Endodermal cell (in vitro differentiated cells): ENCODE data around the gene ALCAM. TPM values are rescaled to one million over a fixed set of nuclear protein-coding genes. Genes with fewer than 3 reads are reported as not detected.

Experiments
- DNase-seq: peaks from one replicate; pipeline ENCODE4 v3.0.0-alpha.2; 2017
- H3K27ac ChIP-seq: 2 replicates; pipeline ENCODE4 v1.5.1; 2013; ENCODE audit warnings: mild to moderate bottlenecking, low read depth, low read length, moderate library complexity
- H3K27me3 ChIP-seq: 2 replicates; pipeline ENCODE4 v1.6.1; 2013; ENCODE audit warnings: mild to moderate bottlenecking, low read length, moderate library complexity; ENCODE audit not compliant: insufficient read depth, control insufficient read depth, poor library complexity, severe bottlenecking
- H3K36me3 ChIP-seq: 2 replicates; pipeline ENCODE4 v1.7.0; 2013; ENCODE audit warnings: mild to moderate bottlenecking, low read length, moderate library complexity; ENCODE audit not compliant: control insufficient read depth, insufficient read depth
- H3K4me1 ChIP-seq: one replicate; pipeline ENCODE4 v1.7.0; 2013; ENCODE audit warnings: low read length; ENCODE audit not compliant: control insufficient read depth, insufficient read depth
- H3K4me3 ChIP-seq: 2 replicates; pipeline ENCODE4 v1.5.1; 2013; ENCODE audit warnings: mild to moderate bottlenecking, low read length, moderate library complexity
- H3K9ac ChIP-seq: 2 replicates; pipeline ENCODE4 v1.6.1; 2013; ENCODE audit warnings: mild to moderate bottlenecking, low read length, moderate library complexity; ENCODE audit not compliant: poor library complexity, severe bottlenecking; ENCODE audit errors: extremely low read depth
- H3K9me3 ChIP-seq: 2 replicates; pipeline ENCODE4 v1.6.1; 2013; ENCODE audit warnings: mild to moderate bottlenecking, low read length, moderate library complexity; ENCODE audit not compliant: control insufficient read depth
- H3K27ac Mint-ChIP-seq: 2 replicates; pipeline ENCODE4 v1.8.0; 2020; ENCODE audit warnings: mixed read lengths
- H3K27me3 Mint-ChIP-seq: 2 replicates; pipeline ENCODE4 v1.8.0; 2021; ENCODE audit warnings: mild to moderate bottlenecking, mixed read lengths; ENCODE audit not compliant: insufficient read depth
- H3K36me3 Mint-ChIP-seq: 2 replicates; pipeline ENCODE4 v1.8.0; 2020; ENCODE audit warnings: low read depth, mixed read lengths
- H3K4me1 Mint-ChIP-seq: 2 replicates; pipeline ENCODE4 v1.8.0; 2020; ENCODE audit warnings: mixed read lengths
- H3K4me3 Mint-ChIP-seq: 2 replicates; pipeline ENCODE4 v1.8.0; 2020; ENCODE audit warnings: mild to moderate bottlenecking, moderate library complexity, mixed read lengths
- H3K9me3 Mint-ChIP-seq: 2 replicates; pipeline ENCODE4 v1.8.0; 2020; ENCODE audit warnings: mild to moderate bottlenecking, mixed read lengths
- CTCF ChIP-seq: fragments of 200-600 bp; sonication (generic); conservative IDR thresholded peaks from 2 replicates; pipeline ENCODE4 v1.5.0; 2021; ENCODE audit warnings: antibody characterized with exemption, mild to moderate bottlenecking
- WGBS, 2 experiments: methylation state at CpG; one replicate each; pipeline versions ENCODE4 v1.1.5 to v1.1.7; 2013; ENCODE audit warnings: missing lambda C conversion rate in 2 of 2, mixed read lengths in 1 of 2; ENCODE audit not compliant: insufficient coverage in 1 of 2, insufficient read length in 1 of 2; 5-methylcytosine and 5-hydroxymethylcytosine counted together
- total RNA-seq, 2 donors: library from RNA; stranded (reverse); fragmentation: NEBNext Ultra II Directional in 1 of 2; extraction: Animal tissue kit (Norgen Biotek cat#: 25700) in 1 of 2; gene quantifications; 2 replicates in 1 of 2; 3 replicates in 1 of 2; pipeline ENCODE4 v1.2.1, GENCODE V29; 2021

ALCAM gene
- total RNA-seq, 2 donors from 2014 or later: 19.3 to 36.5 TPM

GRCh38 chr3:105427332-105427731, 60.6 kb downstream of the ALCAM start:
- no peaks in the 10 kb centered on the region for H3K27me3 ChIP-seq
- no peaks in the 10 kb centered on the region for H3K9me3 Mint-ChIP-seq
- H3K27ac ChIP-seq: no peak overlapping the region
- peaks cover 15% of the 10 kb centered on the region for H3K4me1 Mint-ChIP-seq
- no peak for TF ChIP-seq CTCF
- H3K4me3 Mint-ChIP-seq: no peak overlapping the region
- DNase-seq: peak; percentile 43
- H3K4me3 ChIP-seq: no peak overlapping the region
- no peak overlapping the region for H3K27ac Mint-ChIP-seq
- no peaks in the 10 kb centered on the region for H3K9me3 ChIP-seq
- H3K4me1 ChIP-seq: peaks cover 5% of the 10 kb centered on the region
- H3K9ac ChIP-seq: no peak overlapping the region
- no peaks in the 10 kb centered on the region for H3K27me3 Mint-ChIP-seq
- no peaks in the 10 kb centered on the region for H3K36me3 ChIP-seq
- 100% methylated on average over 1 of the region's 1 CpG; no CpG with 5 or more reads in 1 of the 2 experiments for WGBS, 2 experiments
- no peaks in the 10 kb centered on the region for H3K36me3 Mint-ChIP-seq

- no peaks in the 10 kb centered on the region for H3K36me3 ChIP-seq
- no peak for TF ChIP-seq CTCF
- Mint-ChIP-seq H3K27me3 (no peaks in the 10 kb centered on the region), H3K9me3 (no peaks in the 10 kb centered on the region), H3K27ac (no peak overlapping the region), H3K4me1 (peaks cover 15% of the 10 kb centered on the region), H3K36me3 (no peaks in the 10 kb centered on the region), H3K4me3 (no peak overlapping the region)
- H3K9ac ChIP-seq: no peak overlapping the region
- no peak overlapping the region for H3K4me3 ChIP-seq
- peaks cover 5% of the 10 kb centered on the region for H3K4me1 ChIP-seq
- no peak overlapping the region for H3K27ac ChIP-seq
- DNase-seq: no peak
- no peaks in the 10 kb centered on the region for H3K27me3 ChIP-seq
- H3K9me3 ChIP-seq: no peaks in the 10 kb centered on the region
Measured at GRCh38 chr3:105429034-105429762, 62.5 kb downstream of the ALCAM start.

GRCh38 chr3:105430455-105430854, 63.7 kb downstream of the ALCAM start:
- TF ChIP-seq CTCF: no peak
- H3K36me3 Mint-ChIP-seq: no peaks in the 10 kb centered on the region
- WGBS, 2 experiments: 95 to 100% methylated on average over 2 of the region's 2 CpGs

More at GRCh38 chr3:105430455-105430854, 63.7 kb downstream of the ALCAM start:
- Mint-ChIP-seq H3K4me1 (peaks cover 11% of the 10 kb centered on the region), H3K27me3 (no peaks in the 10 kb centered on the region), H3K4me3 (no peak overlapping the region), H3K27ac (no peak overlapping the region), H3K9me3 (peaks cover 3% of the 10 kb centered on the region)
- H3K4me1 ChIP-seq: peaks cover 5% of the 10 kb centered on the region
- H3K9me3 ChIP-seq: peaks cover 4% of the 10 kb centered on the region
- H3K27ac ChIP-seq: no peak overlapping the region
- H3K4me3 ChIP-seq: no peak overlapping the region
- no peak overlapping the region for H3K9ac ChIP-seq
- H3K27me3 ChIP-seq: no peaks in the 10 kb centered on the region
- H3K36me3 ChIP-seq: no peaks in the 10 kb centered on the region
- DNase-seq: no peak
